ENCODE results near the gene YTHDC2.

DNA sequence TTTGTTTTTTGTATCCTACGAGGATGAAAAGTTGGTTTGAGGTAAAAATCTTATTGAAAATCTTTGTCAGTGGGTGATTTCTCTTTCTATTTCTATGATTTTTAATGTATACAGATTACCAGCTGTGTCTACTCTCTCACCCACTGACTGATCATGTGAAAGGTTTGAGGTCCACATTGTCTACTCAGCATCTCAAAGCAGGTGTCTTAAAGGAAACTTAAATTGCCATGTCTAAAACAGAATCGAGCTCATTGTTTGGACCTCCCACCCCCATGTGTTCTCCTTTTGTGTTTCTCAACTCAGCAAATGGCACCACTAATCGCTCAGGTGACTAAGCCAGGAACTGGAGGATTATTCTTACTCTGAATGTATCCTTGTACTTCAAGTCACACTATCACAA is 121.5 kb downstream of the YTHDC2 start:
- TF ChIP-seq, protein P1, sequence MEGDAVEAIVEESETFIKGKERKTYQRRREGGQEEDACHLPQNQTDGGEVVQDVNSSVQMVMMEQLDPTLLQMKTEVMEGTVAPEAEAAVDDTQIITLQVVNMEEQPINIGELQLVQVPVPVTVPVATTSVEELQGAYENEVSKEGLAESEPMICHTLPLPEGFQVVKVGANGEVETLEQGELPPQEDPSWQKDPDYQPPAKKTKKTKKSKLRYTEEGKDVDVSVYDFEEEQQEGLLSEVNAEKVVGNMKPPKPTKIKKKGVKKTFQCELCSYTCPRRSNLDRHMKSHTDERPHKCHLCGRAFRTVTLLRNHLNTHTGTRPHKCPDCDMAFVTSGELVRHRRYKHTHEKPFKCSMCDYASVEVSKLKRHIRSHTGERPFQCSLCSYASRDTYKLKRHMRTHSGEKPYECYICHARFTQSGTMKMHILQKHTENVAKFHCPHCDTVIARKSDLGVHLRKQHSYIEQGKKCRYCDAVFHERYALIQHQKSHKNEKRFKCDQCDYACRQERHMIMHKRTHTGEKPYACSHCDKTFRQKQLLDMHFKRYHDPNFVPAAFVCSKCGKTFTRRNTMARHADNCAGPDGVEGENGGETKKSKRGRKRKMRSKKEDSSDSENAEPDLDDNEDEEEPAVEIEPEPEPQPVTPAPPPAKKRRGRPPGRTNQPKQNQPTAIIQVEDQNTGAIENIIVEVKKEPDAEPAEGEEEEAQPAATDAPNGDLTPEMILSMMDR (IDR thresholded peaks at IDR 0.05) = no peak
- no peak for TF ChIP-seq POLR2A (IDR thresholded peaks at IDR 0.05)
